Activated gamma-delta T cell treated with Interleukin-2 at 50 U/mL for 16 hours (primary cell): ENCODE measurements around the gene RASAL3.

Experiments
- DNase-seq: peaks from one replicate; pipeline ENCODE4 v3.0.0-alpha.2; 2020

RASAL3 gene

GRCh38 chr19:15471639-15472101 lies 7.3 kb upstream of the RASAL3 start:
- no peak for DNase-seq

GRCh38 chr19:15469513-15470297 lies 5.4 kb upstream of the RASAL3 start:
- peak; percentile 38 for DNase-seq

DNA sequence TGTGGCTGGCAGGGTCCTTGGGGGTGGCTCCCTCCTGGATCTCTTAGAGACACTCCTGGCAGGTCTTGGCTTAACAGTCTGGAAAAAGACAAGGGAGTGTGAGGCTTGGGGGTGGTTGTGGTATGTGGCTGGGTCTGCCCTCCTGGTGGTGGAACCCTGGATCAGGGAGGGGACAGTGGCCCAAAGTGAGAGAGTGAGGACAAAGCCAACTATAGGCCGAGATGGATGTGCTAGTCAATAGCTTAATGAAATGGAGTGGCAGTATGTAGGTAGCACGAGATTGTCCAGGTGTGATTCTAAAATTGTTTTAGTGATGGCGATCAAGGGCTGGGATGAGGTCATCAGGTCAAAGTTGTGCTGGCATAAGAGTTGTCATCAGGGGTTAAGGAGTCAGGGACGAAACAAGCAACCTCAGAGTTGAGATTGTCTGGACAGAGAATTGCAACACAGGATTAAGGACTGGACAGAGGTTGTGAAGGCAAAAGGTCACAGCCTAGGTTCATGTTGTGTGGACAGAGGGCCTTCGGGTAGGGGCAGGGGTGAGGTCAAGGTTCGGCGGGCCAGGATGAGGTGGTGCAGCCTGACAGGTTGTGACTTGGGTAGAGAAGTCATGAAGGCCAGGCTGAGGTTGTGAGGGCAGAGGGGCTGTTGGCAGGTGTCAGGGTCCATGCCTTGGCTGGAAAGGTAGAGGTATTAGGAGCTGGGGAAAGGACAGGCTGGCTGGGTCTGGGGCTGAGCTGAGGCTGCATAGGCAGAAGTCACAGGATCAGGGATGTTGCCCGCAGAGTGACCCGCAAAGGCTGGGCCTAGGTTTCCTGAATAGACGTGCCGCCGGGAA lies 4.5 kb upstream of the RASAL3 start:
- no peak for DNase-seq

DNA sequence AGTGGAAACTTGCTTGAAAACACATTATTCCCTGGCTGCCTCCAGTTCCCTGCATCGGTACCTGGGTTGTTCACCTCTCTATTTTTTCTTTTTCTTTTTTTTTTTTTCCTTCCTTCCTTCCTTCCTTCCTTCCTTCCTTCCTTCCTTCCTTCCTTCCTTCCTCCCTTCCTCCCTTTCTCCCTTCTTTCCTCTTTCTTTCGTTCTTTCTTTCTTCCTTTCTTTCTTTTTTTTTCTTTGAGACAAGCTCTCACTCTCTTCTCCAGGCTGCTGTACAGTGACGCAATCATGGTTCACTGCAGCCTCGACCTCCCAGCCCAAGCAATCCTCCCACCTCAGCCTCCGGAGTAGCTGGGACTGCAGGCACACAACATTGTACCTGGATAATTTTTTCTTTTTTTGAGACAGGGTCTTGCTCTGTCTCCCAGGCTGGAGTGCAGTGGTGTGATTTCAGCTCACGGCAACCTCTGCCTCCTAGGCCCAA lies 3.4 kb upstream of the RASAL3 start:
- DNase-seq = no peak

- peak; percentile 45 for DNase-seq
Measured at GRCh38 chr19:15466851-15467733, 2.7 kb upstream of the RASAL3 start.

DNA sequence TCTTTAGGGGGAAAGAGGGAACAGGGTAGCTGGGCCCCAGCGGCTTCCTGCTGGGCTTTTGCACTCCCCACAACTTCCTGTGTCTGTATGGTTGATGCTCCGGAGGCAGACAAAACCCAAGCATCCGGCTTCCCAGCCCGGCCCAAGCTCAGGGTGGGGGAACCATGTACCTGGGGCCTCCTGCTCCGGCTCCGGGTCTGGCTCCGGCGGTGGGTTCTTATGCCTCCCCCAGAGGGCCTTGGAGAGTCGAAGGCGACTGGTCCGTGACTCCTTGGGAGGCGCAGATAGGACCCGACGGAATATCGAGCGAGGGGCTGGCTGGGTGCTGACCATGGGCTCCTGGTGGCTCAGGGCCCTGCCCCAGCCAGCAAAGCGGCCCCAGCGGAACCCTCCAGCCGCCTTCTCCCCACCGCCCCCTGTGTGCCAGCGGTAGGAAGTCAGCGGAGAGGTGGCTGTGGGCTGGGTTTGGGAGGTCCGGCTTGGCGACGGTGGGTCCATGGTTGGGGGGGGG lies 428 bp downstream of the RASAL3 start:
- peak; percentile 83 for DNase-seq

- no peak for DNase-seq
Measured at GRCh38 chr19:15461694-15462093, 2.6 kb downstream of the RASAL3 start.

DNA sequence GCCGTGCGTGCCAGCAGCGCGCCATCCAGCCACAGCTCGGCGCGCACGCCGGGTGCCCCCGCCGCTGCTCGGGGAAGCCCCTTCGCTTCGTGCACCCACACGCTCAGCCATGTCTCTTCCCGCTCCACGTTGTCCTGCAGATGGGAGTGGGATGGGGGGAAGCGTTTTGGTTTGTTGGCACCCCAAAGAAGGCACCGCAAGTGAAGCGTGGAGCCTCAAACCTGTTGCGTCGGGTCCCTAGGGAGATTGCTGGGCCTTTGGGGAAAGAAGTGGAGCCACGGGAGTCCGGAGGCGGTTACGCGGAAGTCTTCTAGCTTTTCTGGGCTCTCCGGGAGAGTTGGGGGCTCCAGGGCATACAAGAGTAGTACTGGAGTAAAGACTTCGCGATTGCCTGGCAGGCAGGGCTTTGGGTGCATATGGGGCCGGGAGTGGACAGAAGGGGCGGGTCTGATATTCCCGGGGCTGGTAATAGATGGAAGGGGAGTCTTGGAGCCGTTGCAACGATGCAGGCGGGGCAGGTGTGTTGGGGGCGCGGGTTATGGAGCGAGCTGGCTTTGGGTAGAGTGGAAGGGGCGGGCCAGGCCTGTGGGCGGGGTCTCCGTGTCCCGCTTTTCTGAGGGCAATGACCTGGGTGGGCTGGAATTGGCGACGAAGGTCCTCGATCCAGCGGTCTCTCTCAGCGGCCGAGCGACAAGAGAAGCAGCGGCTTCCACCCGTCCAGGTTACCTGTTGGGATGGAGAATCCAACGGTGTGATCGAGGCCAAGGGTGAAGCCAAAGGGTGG lies 6.5 kb downstream of the RASAL3 start:
- DNase-seq = no peak

- no peak for DNase-seq
Measured at GRCh38 chr19:15456871-15457700, 7.3 kb downstream of the RASAL3 start.

DNA sequence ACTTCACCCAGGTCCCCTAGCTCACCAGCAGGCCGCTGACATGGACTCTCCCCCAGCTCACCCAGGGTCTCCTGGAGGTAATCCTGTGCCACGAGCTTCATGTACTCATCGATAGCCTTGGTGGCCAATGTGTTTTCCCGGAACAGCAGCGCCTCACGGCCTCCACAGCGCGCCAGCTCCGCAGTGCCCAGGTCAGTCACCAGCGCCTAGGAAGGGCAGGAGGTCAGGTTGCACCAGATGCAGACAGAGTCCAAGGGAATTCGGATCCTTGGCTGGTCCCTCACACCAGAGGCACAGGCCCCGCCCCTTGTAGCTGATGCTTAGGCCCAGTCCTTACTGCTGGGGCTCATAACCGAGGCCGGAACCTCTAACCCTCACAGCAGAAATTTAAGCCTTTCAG lies 7.9 kb downstream of the RASAL3 start:
- no peak for DNase-seq

- DNase-seq = no peak
Measured at GRCh38 chr19:15455996-15456395, 8.3 kb downstream of the RASAL3 start.

- DNase-seq = no peak
Measured at GRCh38 chr19:15453906-15454860, 10.2 kb downstream of the RASAL3 start.

GRCh38 chr19:15453091-15453578 lies 11.2 kb downstream of the RASAL3 start:
- no peak for DNase-seq

DNA sequence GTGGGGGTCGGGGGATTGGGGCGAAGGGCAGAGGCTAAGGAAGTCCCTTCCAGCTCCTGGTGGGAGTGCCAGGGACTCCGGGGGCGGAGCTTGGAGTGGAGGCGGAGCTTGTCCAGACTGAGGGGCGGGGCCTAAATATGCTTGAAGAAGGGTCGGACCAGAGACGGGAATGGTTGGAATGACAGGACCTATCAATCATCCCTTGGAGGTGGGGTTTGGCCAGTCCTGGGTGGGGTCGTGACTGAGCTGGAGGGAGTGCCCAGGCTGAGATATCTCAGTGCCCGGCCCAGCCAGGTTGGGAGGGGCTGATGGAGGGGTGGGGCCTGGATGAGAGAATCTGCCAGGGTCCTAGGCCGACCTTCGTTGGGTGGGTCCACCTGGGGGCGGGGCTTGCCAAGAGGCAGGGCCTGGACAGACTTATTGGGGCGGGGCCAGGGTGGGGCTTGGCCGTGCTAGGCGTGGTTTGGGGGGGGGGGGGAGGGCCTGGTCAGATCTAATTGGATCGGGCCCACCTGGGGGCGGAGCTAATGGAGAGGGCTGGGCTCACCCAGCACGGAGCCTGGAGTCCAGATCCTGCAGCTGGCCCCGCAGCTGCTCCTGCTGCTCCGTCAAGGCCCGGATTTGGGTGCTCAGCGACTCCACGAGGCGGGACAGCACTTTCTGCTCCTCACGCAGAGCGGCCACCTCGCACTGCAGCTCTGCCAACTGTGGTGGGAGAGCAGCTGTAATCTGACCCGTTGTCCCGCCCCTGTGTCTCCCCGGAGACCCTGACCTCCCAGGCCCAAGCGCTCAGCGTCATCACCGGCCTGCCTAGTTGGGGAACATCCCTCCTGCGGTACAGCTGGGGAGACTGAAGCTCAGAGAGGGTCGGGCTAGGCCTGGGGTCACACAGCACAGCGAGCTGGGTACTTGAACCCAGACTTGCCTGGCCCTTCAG lies 12.0 kb downstream of the RASAL3 start:
- DNase-seq = no peak

- no peak for DNase-seq
Measured at GRCh38 chr19:15450528-15450890, 13.8 kb downstream of the RASAL3 start.

GRCh38 chr19:15449620-15450527 lies 14.5 kb downstream of the RASAL3 start, which contains the start of gene WIZ:
WIZ (minus strand) TSS chr19:15449956; CDS start chr19:15448307, 1,649 bp downstream.
- peak; percentile 85 for DNase-seq
